Measurements from ENCODE around the gene SETMAR. TPM values are rescaled to one million over a fixed set of nuclear protein-coding genes. Genes with fewer than 3 reads are reported as not detected.
A peak's percentile ranks its signal among the peaks of the same experiment; 100 is the strongest.

SETMAR gene
- 15.5 TPM for polyA plus RNA-seq
- long read RNA-seq, donor 1, partial matches to known transcripts = 0 of 4 reads
- long read RNA-seq, donor 1, other reads (novel, unspliced or antisense) = 0 of 4 reads
- long read RNA-seq, donor 2, partial matches to known transcripts = 0 of 1 reads
- long read RNA-seq, donor 2, other reads (novel, unspliced or antisense) = 0 of 1 reads
- long read RNA-seq, donor 3 = 0 reads
- long read RNA-seq, donor 4 = 0 reads
- long read RNA-seq, donor 5, partial matches to known transcripts = 0 of 3 reads
- long read RNA-seq, donor 5, other reads (novel, unspliced or antisense) = 0 of 3 reads
- long read RNA-seq, donor 6, partial matches to known transcripts = 0 of 17 reads
- long read RNA-seq, donor 6, other reads (novel, unspliced or antisense) = 15 of 17 reads
- long read RNA-seq, donor 7, partial matches to known transcripts = 0 of 15 reads
- long read RNA-seq, donor 7, other reads (novel, unspliced or antisense) = 13 of 15 reads
- long read RNA-seq, donor 8, partial matches to known transcripts = 0 of 19 reads
- long read RNA-seq, donor 8, other reads (novel, unspliced or antisense) = 18 of 19 reads
- long read RNA-seq, donor 9, partial matches to known transcripts = 0 of 1 reads
- long read RNA-seq, donor 9, other reads (novel, unspliced or antisense) = 0 of 1 reads
- long read RNA-seq, donor 10, partial matches to known transcripts = 0 of 4 reads
- long read RNA-seq, donor 10, other reads (novel, unspliced or antisense) = 0 of 4 reads
- long read RNA-seq, donor 11, partial matches to known transcripts = 0 of 1 reads
- long read RNA-seq, donor 11, other reads (novel, unspliced or antisense) = 0 of 1 reads

- WGBS (ENCODE audit: insufficient coverage, low lambda C conversion rate) = 10% methylated on average over 2 of the region's 62 CpGs
- H3K27ac ChIP-seq (ENCODE audit: low read length) = peak within 1 kb of the TSS; percentile 86
- H3K9me3 ChIP-seq (ENCODE audit: control insufficient read depth, low read depth, low read length) = no peaks in the 10 kb centered on the region
- H3K4me3 ChIP-seq (ENCODE audit: low read length) = peak within 1 kb of the TSS; percentile 62
- no peaks in the 10 kb centered on the region for H3K27me3 ChIP-seq (ENCODE audit: control insufficient read depth, insufficient read depth, low read length)
- no peaks in the 10 kb centered on the region for H3K36me3 ChIP-seq (ENCODE audit: control insufficient read depth, insufficient read depth, low read length)
- H3K4me1 ChIP-seq (ENCODE audit: control insufficient read depth, insufficient read depth, low read length) = peaks cover 4% of the 10 kb centered on the region
- DNase-seq = peak; percentile 85 to 91
Observed at GRCh38 chr3:4303187-4304123, at the start of gene SETMAR. Gene SETMAR (plus strand): TSS chr3:4303369. CDS start chr3:4303371, 2 bp downstream.

- Histone ChIP-seq H3K36me3 (ENCODE audit: control insufficient read depth, insufficient read depth, low read length) (no peaks in the 10 kb centered on the region), H3K27me3 (ENCODE audit: control insufficient read depth, insufficient read depth, low read length) (no peaks in the 10 kb centered on the region), H3K4me3 (ENCODE audit: low read length) (no peak overlapping the region), H3K9me3 (ENCODE audit: control insufficient read depth, low read depth, low read length) (no peaks in the 10 kb centered on the region), H3K27ac (ENCODE audit: low read length) (no peak overlapping the region), H3K4me1 (ENCODE audit: control insufficient read depth, insufficient read depth, low read length) (no peaks in the 10 kb centered on the region)
- WGBS (ENCODE audit: insufficient coverage, low lambda C conversion rate) = no CpG with 5 or more reads among the region's 6 CpGs
- no peak for DNase-seq
Observed at GRCh38 chr3:4261406-4261805, 41.8 kb upstream of the SETMAR start.

- Histone ChIP-seq H3K4me1 (ENCODE audit: control insufficient read depth, insufficient read depth, low read length) (no peaks in the 10 kb centered on the region), H3K9me3 (ENCODE audit: control insufficient read depth, low read depth, low read length) (no peaks in the 10 kb centered on the region), H3K4me3 (ENCODE audit: low read length) (no peak overlapping the region), H3K27me3 (ENCODE audit: control insufficient read depth, insufficient read depth, low read length) (no peaks in the 10 kb centered on the region), H3K27ac (ENCODE audit: low read length) (no peak overlapping the region), H3K36me3 (ENCODE audit: control insufficient read depth, insufficient read depth, low read length) (no peaks in the 10 kb centered on the region)
- no CpG with 5 or more reads among the region's 6 CpGs for WGBS (ENCODE audit: insufficient coverage, low lambda C conversion rate)
- no peak for DNase-seq
Observed at GRCh38 chr3:4264040-4264439, 39.1 kb upstream of the SETMAR start.

- Histone ChIP-seq H3K27me3 (ENCODE audit: control insufficient read depth, insufficient read depth, low read length) (no peaks in the 10 kb centered on the region), H3K27ac (ENCODE audit: low read length) (no peak overlapping the region), H3K36me3 (ENCODE audit: control insufficient read depth, insufficient read depth, low read length) (no peaks in the 10 kb centered on the region), H3K9me3 (ENCODE audit: control insufficient read depth, low read depth, low read length) (no peaks in the 10 kb centered on the region), H3K4me1 (ENCODE audit: control insufficient read depth, insufficient read depth, low read length) (peaks cover 7% of the 10 kb centered on the region), H3K4me3 (ENCODE audit: low read length) (no peak overlapping the region)
- peak in 1 of 2 donors; percentile 5 for DNase-seq
- WGBS (ENCODE audit: insufficient coverage, low lambda C conversion rate) = no CpG with 5 or more reads among the region's 3 CpGs
Observed at GRCh38 chr3:4270720-4271119, 32.4 kb upstream of the SETMAR start.

- Histone ChIP-seq H3K27me3 (ENCODE audit: control insufficient read depth, insufficient read depth, low read length) (no peaks in the 10 kb centered on the region), H3K36me3 (ENCODE audit: control insufficient read depth, insufficient read depth, low read length) (no peaks in the 10 kb centered on the region), H3K4me1 (ENCODE audit: control insufficient read depth, insufficient read depth, low read length) (peaks cover 7% of the 10 kb centered on the region), H3K4me3 (ENCODE audit: low read length) (no peak overlapping the region), H3K27ac (ENCODE audit: low read length) (no peak overlapping the region), H3K9me3 (ENCODE audit: control insufficient read depth, low read depth, low read length) (no peaks in the 10 kb centered on the region)
- DNase-seq = peak; percentile 35 to 57
- WGBS (ENCODE audit: insufficient coverage, low lambda C conversion rate) = no CpG with 5 or more reads among the region's 4 CpGs
Observed at GRCh38 chr3:4271834-4272233, 31.3 kb upstream of the SETMAR start.

GRCh38 chr3:4279516-4280105, 23.6 kb upstream of the SETMAR start:
- no peak overlapping the region for H3K27ac ChIP-seq (ENCODE audit: low read length)
- no peaks in the 10 kb centered on the region for H3K36me3 ChIP-seq (ENCODE audit: control insufficient read depth, insufficient read depth, low read length)
- H3K27me3 ChIP-seq (ENCODE audit: control insufficient read depth, insufficient read depth, low read length) = no peaks in the 10 kb centered on the region
- WGBS (ENCODE audit: insufficient coverage, low lambda C conversion rate) = 57% methylated on average over 1 of the region's 2 CpGs
- H3K9me3 ChIP-seq (ENCODE audit: control insufficient read depth, low read depth, low read length) = no peaks in the 10 kb centered on the region
- DNase-seq = no peak
- no peaks in the 10 kb centered on the region for H3K4me1 ChIP-seq (ENCODE audit: control insufficient read depth, insufficient read depth, low read length)
- no peak overlapping the region for H3K4me3 ChIP-seq (ENCODE audit: low read length)

GRCh38 chr3:4281991-4282390, 21.2 kb upstream of the SETMAR start:
- H3K4me1 ChIP-seq (ENCODE audit: control insufficient read depth, insufficient read depth, low read length) = no peaks in the 10 kb centered on the region
- no peak for DNase-seq
- WGBS (ENCODE audit: insufficient coverage, low lambda C conversion rate) = 88% methylated on average over 1 of the region's 2 CpGs
- no peaks in the 10 kb centered on the region for H3K27me3 ChIP-seq (ENCODE audit: control insufficient read depth, insufficient read depth, low read length)
- H3K27ac ChIP-seq (ENCODE audit: low read length) = no peak overlapping the region
- no peaks in the 10 kb centered on the region for H3K36me3 ChIP-seq (ENCODE audit: control insufficient read depth, insufficient read depth, low read length)
- no peak overlapping the region for H3K4me3 ChIP-seq (ENCODE audit: low read length)
- no peaks in the 10 kb centered on the region for H3K9me3 ChIP-seq (ENCODE audit: control insufficient read depth, low read depth, low read length)

- Histone ChIP-seq H3K27me3 (ENCODE audit: control insufficient read depth, insufficient read depth, low read length) (no peaks in the 10 kb centered on the region), H3K36me3 (ENCODE audit: control insufficient read depth, insufficient read depth, low read length) (no peaks in the 10 kb centered on the region), H3K27ac (ENCODE audit: low read length) (no peak overlapping the region), H3K4me3 (ENCODE audit: low read length) (no peak overlapping the region), H3K4me1 (ENCODE audit: control insufficient read depth, insufficient read depth, low read length) (no peaks in the 10 kb centered on the region), H3K9me3 (ENCODE audit: control insufficient read depth, low read depth, low read length) (no peaks in the 10 kb centered on the region)
- no peak for DNase-seq
- WGBS (ENCODE audit: insufficient coverage, low lambda C conversion rate) = 92% methylated on average over 3 of the region's 4 CpGs
Observed at GRCh38 chr3:4284865-4285264, 18.3 kb upstream of the SETMAR start.

GRCh38 chr3:4289044-4289443, 14.1 kb upstream of the SETMAR start:
- DNase-seq = no peak
- Histone ChIP-seq H3K9me3 (ENCODE audit: control insufficient read depth, low read depth, low read length) (no peaks in the 10 kb centered on the region), H3K27me3 (ENCODE audit: control insufficient read depth, insufficient read depth, low read length) (no peaks in the 10 kb centered on the region), H3K27ac (ENCODE audit: low read length) (no peak overlapping the region), H3K36me3 (ENCODE audit: control insufficient read depth, insufficient read depth, low read length) (no peaks in the 10 kb centered on the region), H3K4me1 (ENCODE audit: control insufficient read depth, insufficient read depth, low read length) (no peaks in the 10 kb centered on the region), H3K4me3 (ENCODE audit: low read length) (no peak overlapping the region)
- 40% methylated on average over 1 of the region's 4 CpGs for WGBS (ENCODE audit: insufficient coverage, low lambda C conversion rate)

All from large intestine (tissue), 12 donors.